ENCODE measurements around the gene TRUB2.
A peak's percentile ranks its signal among the peaks of the same experiment; 100 is the strongest.
"Not testable (repeated sequence)": the region's sequence is repeated elsewhere in the genome, so short reads cannot be mapped to it uniquely, and the experiment has no call there.

TRUB2 gene

GRCh38 chr9:128296340-128297220 lies 25.7 kb downstream of the TRUB2 start:
- DNase-seq = no peak

GRCh38 chr9:128294142-128294541 lies 28.1 kb downstream of the TRUB2 start:
- DNase-seq = no peak

GRCh38 chr9:128293091-128293490 lies 29.2 kb downstream of the TRUB2 start:
- DNase-seq = no peak

- no peak for DNase-seq
Observed at GRCh38 chr9:128292009-128292408, 30.2 kb downstream of the TRUB2 start.

GRCh38 chr9:128288273-128289004 lies 33.8 kb downstream of the TRUB2 start:
- DNase-seq = no peak

- no peak for DNase-seq
Observed at GRCh38 chr9:128286440-128286839, 35.8 kb downstream of the TRUB2 start.

- DNase-seq = no peak
Observed at GRCh38 chr9:128285033-128285784, 37.0 kb downstream of the TRUB2 start.

GRCh38 chr9:128282500-128282899 lies 39.7 kb downstream of the TRUB2 start:
- DNase-seq = peak; percentile 87

GRCh38 chr9:128280084-128280622 lies 42.1 kb downstream of the TRUB2 start:
- no peak for DNase-seq

- DNase-seq = not testable (repeated sequence)
Observed at GRCh38 chr9:128279088-128280073, 42.9 kb downstream of the TRUB2 start.

- peak; percentile 59 for DNase-seq
Observed at GRCh38 chr9:128276574-128277270, 45.5 kb downstream of the TRUB2 start.

GRCh38 chr9:128276008-128276573 lies 46.2 kb downstream of the TRUB2 start, which contains the start of gene SWI5:
Gene SWI5, plus strand, starts transcription at chr9:128276276.
- peak; percentile 100 for DNase-seq

- DNase-seq = peak; percentile 48
Observed at GRCh38 chr9:128275198-128276007, 46.8 kb downstream of the TRUB2 start, which contains the start of gene GOLGA2. Gene GOLGA2, minus strand, starts transcription at chr9:128276007. Its CDS starts 31 bp downstream, at chr9:128275976.

- DNase-seq = no peak
Observed at GRCh38 chr9:128274245-128274644, 48.0 kb downstream of the TRUB2 start.

GRCh38 chr9:128271512-128271911 lies 50.7 kb downstream of the TRUB2 start:
- DNase-seq = no peak

- no peak for DNase-seq
Observed at GRCh38 chr9:128271112-128271511, 51.1 kb downstream of the TRUB2 start.

GRCh38 chr9:128266868-128267590 lies 55.2 kb downstream of the TRUB2 start:
- DNase-seq = no peak

GRCh38 chr9:128265348-128265847 lies 56.8 kb downstream of the TRUB2 start:
- no peak for DNase-seq

GRCh38 chr9:128262687-128263086 lies 59.6 kb downstream of the TRUB2 start:
- no peak for DNase-seq

All from NCI-H82 (cell line).